Measurements from ENCODE around the gene WDR59.

DNA sequence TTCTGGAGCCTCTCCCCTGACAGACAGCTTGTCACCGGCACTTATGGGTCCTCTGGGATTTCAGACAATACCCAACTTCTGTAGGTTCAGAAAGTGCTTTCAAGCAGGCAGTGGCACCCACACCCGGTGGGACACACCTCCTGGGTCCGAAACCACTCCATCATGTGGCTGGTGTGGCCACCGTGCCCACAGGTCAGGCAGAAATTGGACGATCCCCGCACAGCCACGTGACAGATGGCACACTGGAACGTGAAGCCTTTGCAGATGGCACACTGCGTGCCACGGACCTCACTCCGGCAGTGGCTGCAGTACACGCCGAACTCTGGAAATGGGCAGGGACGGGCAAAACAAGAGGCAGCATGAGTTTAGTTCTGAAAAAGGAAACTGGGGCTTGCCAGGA lies 110.8 kb downstream of the WDR59 start:
- TF ChIP-seq, protein P1, sequence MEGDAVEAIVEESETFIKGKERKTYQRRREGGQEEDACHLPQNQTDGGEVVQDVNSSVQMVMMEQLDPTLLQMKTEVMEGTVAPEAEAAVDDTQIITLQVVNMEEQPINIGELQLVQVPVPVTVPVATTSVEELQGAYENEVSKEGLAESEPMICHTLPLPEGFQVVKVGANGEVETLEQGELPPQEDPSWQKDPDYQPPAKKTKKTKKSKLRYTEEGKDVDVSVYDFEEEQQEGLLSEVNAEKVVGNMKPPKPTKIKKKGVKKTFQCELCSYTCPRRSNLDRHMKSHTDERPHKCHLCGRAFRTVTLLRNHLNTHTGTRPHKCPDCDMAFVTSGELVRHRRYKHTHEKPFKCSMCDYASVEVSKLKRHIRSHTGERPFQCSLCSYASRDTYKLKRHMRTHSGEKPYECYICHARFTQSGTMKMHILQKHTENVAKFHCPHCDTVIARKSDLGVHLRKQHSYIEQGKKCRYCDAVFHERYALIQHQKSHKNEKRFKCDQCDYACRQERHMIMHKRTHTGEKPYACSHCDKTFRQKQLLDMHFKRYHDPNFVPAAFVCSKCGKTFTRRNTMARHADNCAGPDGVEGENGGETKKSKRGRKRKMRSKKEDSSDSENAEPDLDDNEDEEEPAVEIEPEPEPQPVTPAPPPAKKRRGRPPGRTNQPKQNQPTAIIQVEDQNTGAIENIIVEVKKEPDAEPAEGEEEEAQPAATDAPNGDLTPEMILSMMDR (conservative IDR thresholded peaks at IDR 0.05; ENCODE audit: low read length): no peak
- TF ChIP-seq EZH2phosphoT487 (IDR thresholded peaks at IDR 0.05; ENCODE audit: borderline replicate concordance): no peak

All from Loucy (cell line).